HL-60 (cell line): Measurements from ENCODE around the gene TSPAN11.
"Not testable (repeated sequence)": the region's sequence is repeated elsewhere in the genome, so short reads cannot be mapped to it uniquely, and the experiment has no call there.

Experiments used
- DNase-seq, 2 experiments: peaks; one replicate each; pipeline ENCODE4 v3.0.0-alpha.2; 2010 to 2020; ENCODE audit warnings: low read depth in 1 of 2, low spot score in 1 of 2
- H3K27ac ChIP-seq: fragments of 250-450 bp; sonication (Bioruptor Pico); replicated peaks from 2 replicates; pipeline ENCODE4 v1.5.1; 2020; ENCODE audit warnings: mild to moderate bottlenecking, moderate library complexity
- H3K27me3 ChIP-seq: fragments of 250-450 bp; sonication (Bioruptor Pico); 2 replicates; pipeline ENCODE4 v1.5.1; 2021; ENCODE audit warnings: mild to moderate bottlenecking, moderate library complexity; ENCODE audit not compliant: insufficient read depth, poor library complexity, severe bottlenecking
- H3K4me3 ChIP-seq: replicated peaks from 2 replicates; pipeline ENCODE4 v1.5.1; 2011; ENCODE audit warnings: mild to moderate bottlenecking, control low read depth, low read length; ENCODE audit not compliant: insufficient read depth
- CTCF ChIP-seq: IDR thresholded peaks from one replicate; pipeline ENCODE4 v1.5.1; 2011; ENCODE audit warnings: low read length, control low read depth, inconsistent platforms; ENCODE audit not compliant: insufficient read depth
- GABPA ChIP-seq: IDR thresholded peaks from 2 replicates; pipeline ENCODE4 v1.6.1; 2012; ENCODE audit warnings: low read depth
- POLR2AphosphoS5 ChIP-seq: IDR thresholded peaks from 2 replicates; pipeline ENCODE4 v1.6.1; 2012; ENCODE audit warnings: low read depth
- REST ChIP-seq: IDR thresholded peaks from 2 replicates; pipeline ENCODE4 v1.6.1; 2012; ENCODE audit warnings: low read depth; ENCODE audit not compliant: insufficient replicate concordance
- SPI1 ChIP-seq: IDR thresholded peaks from 2 replicates; pipeline ENCODE4 v1.6.1; 2012; ENCODE audit warnings: low read depth, mild to moderate bottlenecking, borderline replicate concordance

Gene TSPAN11

GRCh38 chr12:31026202-31026601 is 99.7 kb downstream of the TSPAN11 start:
- no peak for DNase-seq
- Histone ChIP-seq H3K4me3 (no peak overlapping the region), H3K27ac (no peak overlapping the region), H3K27me3 (peaks cover 5% of the 10 kb centered on the region)
- no peak for TF ChIP-seq REST
- TF ChIP-seq POLR2AphosphoS5, result no peak
- no peak for TF ChIP-seq SPI1
- no peak for TF ChIP-seq GABPA

GRCh38 chr12:31027006-31027405 is 100.5 kb downstream of the TSPAN11 start:
- H3K27ac ChIP-seq, DNase-seq, H3K4me3 ChIP-seq: not testable (repeated sequence)

GRCh38 chr12:31029468-31029867 is 102.9 kb downstream of the TSPAN11 start:
- TF ChIP-seq SPI1, result no peak
- no peak for TF ChIP-seq GABPA
- no peak for TF ChIP-seq CTCF
- no peak for TF ChIP-seq REST
- no peak for TF ChIP-seq POLR2AphosphoS5
- no peak overlapping the region for H3K27ac ChIP-seq
- DNase-seq, result no peak

More at GRCh38 chr12:31027006-31027405, 100.5 kb downstream of the TSPAN11 start:
- H3K27me3 ChIP-seq, result not testable (repeated sequence)

GRCh38 chr12:31029916-31030562 is 103.5 kb downstream of the TSPAN11 start:
- no peaks in the 10 kb centered on the region for H3K27me3 ChIP-seq
- H3K27ac ChIP-seq, result no peak overlapping the region
- TF ChIP-seq POLR2AphosphoS5 (no peak), SPI1 (no peak), CTCF (no peak), REST (no peak), GABPA (no peak)
- H3K4me3 ChIP-seq, result no peak overlapping the region
- DNase-seq, result no peak

More at GRCh38 chr12:31029468-31029867, 102.9 kb downstream of the TSPAN11 start:
- peaks cover 2% of the 10 kb centered on the region for H3K27me3 ChIP-seq
- no peak overlapping the region for H3K4me3 ChIP-seq
